Liver (tissue), 9 donors: ENCODE measurements around the gene NKD1. TPM values are rescaled to one million over a fixed set of nuclear protein-coding genes. Genes with fewer than 3 reads are reported as not detected.

Source experiments
- DNase-seq: peaks from one replicate; pipeline ENCODE4 v3.0.0-alpha.2; 2017; ENCODE audit warnings: low spot score
- H3K27ac ChIP-seq, 2 donors: one replicate each; pipeline ENCODE4 v1.7.0; 2013; ENCODE audit warnings: inconsistent platforms in 2 of 2, low read length in 2 of 2, control low read depth in 1 of 2, low read depth in 1 of 2, mild to moderate bottlenecking in 1 of 2
- H3K27me3 ChIP-seq, 4 donors: one replicate each; pipeline versions ENCODE4 v1.6.1 to v1.7.0; 2013; ENCODE audit warnings: low read length in 3 of 4, inconsistent platforms in 1 of 4, mild to moderate bottlenecking in 1 of 4, moderate library complexity in 1 of 4; ENCODE audit not compliant: control insufficient read depth in 4 of 4, insufficient read depth in 4 of 4
- H3K36me3 ChIP-seq, 4 donors: one replicate each; pipeline versions ENCODE4 v1.6.1 to v1.7.0; 2013; ENCODE audit warnings: low read length in 3 of 4, mild to moderate bottlenecking in 3 of 4, low read depth in 1 of 4, moderate library complexity in 1 of 4; ENCODE audit not compliant: control insufficient read depth in 4 of 4, insufficient read depth in 3 of 4
- H3K4me1 ChIP-seq, 4 donors: one replicate each; pipeline versions ENCODE4 v1.6.1 to v1.7.0; 2013; ENCODE audit warnings: low read length in 3 of 4, mild to moderate bottlenecking in 3 of 4, moderate library complexity in 1 of 4; ENCODE audit not compliant: control insufficient read depth in 4 of 4, insufficient read depth in 4 of 4
- H3K4me3 ChIP-seq, 3 donors: one replicate each; pipeline versions ENCODE4 v1.6.1 to v1.7.0; 2013; ENCODE audit warnings: low read length in 3 of 3, control low read depth in 1 of 3, low read depth in 1 of 3, mild to moderate bottlenecking in 1 of 3
- H3K9ac ChIP-seq, 2 donors: one replicate each; pipeline ENCODE4 v1.7.0; 2013; ENCODE audit warnings: low read length in 2 of 2, mild to moderate bottlenecking in 2 of 2, moderate library complexity in 2 of 2, control low read depth in 1 of 2, low read depth in 1 of 2
- H3K9me3 ChIP-seq, 4 donors: one replicate each; pipeline versions ENCODE4 v1.6.1 to v1.7.0; 2013; ENCODE audit warnings: low read length in 3 of 4; ENCODE audit not compliant: control insufficient read depth in 4 of 4
- EGR1 ChIP-seq, 2 donors: IDR thresholded peaks; 2 replicates each; pipeline ENCODE4 v1.6.1; 2016 to 2018; ENCODE audit warnings: antibody characterized with exemption in 2 of 2, low read depth in 2 of 2
- FOXA1 ChIP-seq: IDR thresholded peaks from 2 replicates; pipeline ENCODE4 v1.6.1; 2016; ENCODE audit warnings: antibody characterized with exemption
- FOXA2 ChIP-seq: IDR thresholded peaks from 2 replicates; pipeline ENCODE4 v1.6.1; 2016; ENCODE audit warnings: antibody characterized with exemption
- GABPA ChIP-seq, 2 donors: IDR thresholded peaks in 1 of 2; conservative IDR thresholded peaks in 1 of 2; 2 replicates each; pipeline ENCODE4 v1.6.1; 2016; ENCODE audit warnings: antibody characterized with exemption in 2 of 2, mild to moderate bottlenecking in 1 of 2, moderate library complexity in 1 of 2
- HNF4A ChIP-seq, 2 donors: conservative IDR thresholded peaks; 2 replicates each; pipeline ENCODE4 v1.6.1; 2016; ENCODE audit warnings: antibody characterized with exemption in 2 of 2, mild to moderate bottlenecking in 2 of 2
- HNF4G ChIP-seq: IDR thresholded peaks from 2 replicates; pipeline ENCODE4 v1.6.1; 2016; ENCODE audit warnings: antibody characterized with exemption
- JUND ChIP-seq, 2 donors: IDR thresholded peaks; 2 replicates each; pipeline ENCODE4 v1.6.1; 2016; ENCODE audit warnings: antibody characterized with exemption in 2 of 2
- NR2F2 ChIP-seq: IDR thresholded peaks from 2 replicates; pipeline ENCODE4 v1.6.1; 2016; ENCODE audit warnings: antibody characterized with exemption
- RAD21 ChIP-seq, 2 donors: IDR thresholded peaks; 2 replicates each; pipeline ENCODE4 v1.6.1; 2016; ENCODE audit warnings: antibody characterized with exemption in 2 of 2, mild to moderate bottlenecking in 2 of 2
- RXRA ChIP-seq, 2 donors: IDR thresholded peaks; 2 replicates each; pipeline ENCODE4 v1.6.1; 2017 to 2018; ENCODE audit warnings: antibody characterized with exemption in 2 of 2, mild to moderate bottlenecking in 1 of 2
- SP1 ChIP-seq: IDR thresholded peaks from 2 replicates; pipeline ENCODE4 v1.6.1; 2018; ENCODE audit warnings: antibody characterized with exemption, mild to moderate bottlenecking
- TAF1 ChIP-seq: conservative IDR thresholded peaks from 2 replicates; pipeline ENCODE4 v1.6.1; 2016; ENCODE audit warnings: antibody characterized with exemption, mild to moderate bottlenecking
- YY1 ChIP-seq: IDR thresholded peaks from 2 replicates; pipeline ENCODE4 v1.6.1; 2016; ENCODE audit warnings: antibody characterized with exemption, mild to moderate bottlenecking
- WGBS: extraction: QIAGEN DNeasy Blood & Tissue Kit; methylation state at CpG from one replicate; pipeline ENCODE4 v1.1.7; 2013; 5-methylcytosine and 5-hydroxymethylcytosine counted together
- polyA plus RNA-seq, 2 donors: library from polyadenylated mRNA; stranded (reverse) in 1 of 2; unstranded in 1 of 2; fragments of 200-250 nt in 1 of 2; fragments of >200 nt in 1 of 2; fragmentation: Nextera tagmentation in 1 of 2; extraction: Ambion mirVana in 1 of 2; gene quantifications; one replicate each; pipeline versions ENCODE4 v1.2.1 to v1.2.3, GENCODE V29; 2013 to 2015
- total RNA-seq, 2 donors: library from RNA; depleted of rRNA; stranded (reverse); fragments of >200 nt; gene quantifications; one replicate each; pipeline ENCODE4 v1.2.3, GENCODE V29; 2014
- TF ChIP-seq, protein P1 (sequence below): fragments of 150-350 bp; IDR thresholded peaks from 2 replicates; pipeline ENCODE4 v1.5.1; 2017; ENCODE audit warnings: improper control_type of control experiment, low read depth, low read length; ENCODE audit not compliant: missing input control
- TF ChIP-seq, protein P2 (sequence below): IDR thresholded peaks from 2 replicates; pipeline ENCODE4 v1.6.1; 2016; ENCODE audit warnings: antibody characterized with exemption
- TF ChIP-seq, protein P3 (sequence below): IDR thresholded peaks from 2 replicates; pipeline ENCODE4 v1.6.1; 2016; ENCODE audit warnings: antibody characterized with exemption
- TF ChIP-seq, protein P4 (sequence below): IDR thresholded peaks from 2 replicates; pipeline ENCODE4 v1.6.1; 2016; ENCODE audit warnings: antibody characterized with exemption, mild to moderate bottlenecking
- TF ChIP-seq, protein P5 (sequence below): IDR thresholded peaks from 2 replicates; pipeline ENCODE4 v1.6.1; 2016; ENCODE audit warnings: antibody characterized with exemption
- donor health status: healthy.
- donor health status: healthy.
- donor health status: healthy.
- donor health status: healthy.
- donor health status: healthy.

The NKD1 gene
- total and polyA plus RNA-seq, 4 donors, result 0.28 to 3.5 (median 0.85) TPM

DNA sequence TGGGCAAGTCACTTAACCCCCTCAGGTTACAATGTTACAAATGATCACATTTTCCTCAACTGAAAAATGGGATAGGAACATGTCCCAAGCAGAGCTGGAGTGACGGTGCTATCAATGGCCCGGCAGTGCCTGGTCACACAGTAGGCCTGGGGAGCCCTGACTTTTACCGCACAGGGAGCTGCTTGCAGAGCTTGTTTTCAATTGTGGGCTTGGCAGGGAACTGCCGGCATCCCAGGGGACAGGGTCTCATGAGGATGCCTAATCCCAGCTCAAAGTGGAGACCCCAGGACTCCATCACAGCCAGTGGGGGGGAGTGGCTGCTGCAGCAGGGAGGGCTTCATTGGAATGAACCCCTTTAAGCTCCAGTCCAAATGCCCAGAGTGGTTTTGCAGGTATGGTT lies 121.5 kb downstream of the NKD1 start:
- 98% methylated on average over 4 of the region's 4 CpGs for WGBS
- Histone ChIP-seq H3K4me3 (no peak overlapping the region), H3K27ac (no peak overlapping the region), H3K9me3 (peaks cover 5 to 13% (median 10%) of the 10 kb centered on the region in 4 donors), H3K27me3 (no peaks in the 10 kb centered on the region), H3K36me3 (no peaks in the 10 kb centered on the region), H3K9ac (no peak overlapping the region), H3K4me1 (peaks cover 5 to 14% (median 7%) of the 10 kb centered on the region in 4 donors)
- TF ChIP-seq, protein P1, sequence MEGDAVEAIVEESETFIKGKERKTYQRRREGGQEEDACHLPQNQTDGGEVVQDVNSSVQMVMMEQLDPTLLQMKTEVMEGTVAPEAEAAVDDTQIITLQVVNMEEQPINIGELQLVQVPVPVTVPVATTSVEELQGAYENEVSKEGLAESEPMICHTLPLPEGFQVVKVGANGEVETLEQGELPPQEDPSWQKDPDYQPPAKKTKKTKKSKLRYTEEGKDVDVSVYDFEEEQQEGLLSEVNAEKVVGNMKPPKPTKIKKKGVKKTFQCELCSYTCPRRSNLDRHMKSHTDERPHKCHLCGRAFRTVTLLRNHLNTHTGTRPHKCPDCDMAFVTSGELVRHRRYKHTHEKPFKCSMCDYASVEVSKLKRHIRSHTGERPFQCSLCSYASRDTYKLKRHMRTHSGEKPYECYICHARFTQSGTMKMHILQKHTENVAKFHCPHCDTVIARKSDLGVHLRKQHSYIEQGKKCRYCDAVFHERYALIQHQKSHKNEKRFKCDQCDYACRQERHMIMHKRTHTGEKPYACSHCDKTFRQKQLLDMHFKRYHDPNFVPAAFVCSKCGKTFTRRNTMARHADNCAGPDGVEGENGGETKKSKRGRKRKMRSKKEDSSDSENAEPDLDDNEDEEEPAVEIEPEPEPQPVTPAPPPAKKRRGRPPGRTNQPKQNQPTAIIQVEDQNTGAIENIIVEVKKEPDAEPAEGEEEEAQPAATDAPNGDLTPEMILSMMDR, result no peak
- TF ChIP-seq JUND (IDR thresholded peaks at IDR 0.05) (no peak), FOXA1 (no peak), RXRA (IDR thresholded peaks at IDR 0.05) (no peak), YY1 (no peak), TAF1 (no peak), NR2F2 (no peak), HNF4G (no peak), EGR1 (IDR thresholded peaks at IDR 0.05; ENCODE audit: low read depth in 2 of 2) (no peak), HNF4A (conservative IDR thresholded peaks at IDR 0.05) (no peak), SP1 (no peak), FOXA2 (no peak), GABPA (IDR thresholded peaks at IDR 0.05 in 1 of 2, conservative IDR thresholded peaks at IDR 0.05 in 1 of 2) (no peak), RAD21 (IDR thresholded peaks at IDR 0.05) (no peak)
- TF ChIP-seq, protein P2, sequence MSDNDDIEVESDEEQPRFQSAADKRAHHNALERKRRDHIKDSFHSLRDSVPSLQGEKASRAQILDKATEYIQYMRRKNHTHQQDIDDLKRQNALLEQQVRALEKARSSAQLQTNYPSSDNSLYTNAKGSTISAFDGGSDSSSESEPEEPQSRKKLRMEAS, result no peak
- TF ChIP-seq, protein P3, sequence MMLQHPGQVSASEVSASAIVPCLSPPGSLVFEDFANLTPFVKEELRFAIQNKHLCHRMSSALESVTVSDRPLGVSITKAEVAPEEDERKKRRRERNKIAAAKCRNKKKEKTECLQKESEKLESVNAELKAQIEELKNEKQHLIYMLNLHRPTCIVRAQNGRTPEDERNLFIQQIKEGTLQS, result no peak
- TF ChIP-seq, protein P4, sequence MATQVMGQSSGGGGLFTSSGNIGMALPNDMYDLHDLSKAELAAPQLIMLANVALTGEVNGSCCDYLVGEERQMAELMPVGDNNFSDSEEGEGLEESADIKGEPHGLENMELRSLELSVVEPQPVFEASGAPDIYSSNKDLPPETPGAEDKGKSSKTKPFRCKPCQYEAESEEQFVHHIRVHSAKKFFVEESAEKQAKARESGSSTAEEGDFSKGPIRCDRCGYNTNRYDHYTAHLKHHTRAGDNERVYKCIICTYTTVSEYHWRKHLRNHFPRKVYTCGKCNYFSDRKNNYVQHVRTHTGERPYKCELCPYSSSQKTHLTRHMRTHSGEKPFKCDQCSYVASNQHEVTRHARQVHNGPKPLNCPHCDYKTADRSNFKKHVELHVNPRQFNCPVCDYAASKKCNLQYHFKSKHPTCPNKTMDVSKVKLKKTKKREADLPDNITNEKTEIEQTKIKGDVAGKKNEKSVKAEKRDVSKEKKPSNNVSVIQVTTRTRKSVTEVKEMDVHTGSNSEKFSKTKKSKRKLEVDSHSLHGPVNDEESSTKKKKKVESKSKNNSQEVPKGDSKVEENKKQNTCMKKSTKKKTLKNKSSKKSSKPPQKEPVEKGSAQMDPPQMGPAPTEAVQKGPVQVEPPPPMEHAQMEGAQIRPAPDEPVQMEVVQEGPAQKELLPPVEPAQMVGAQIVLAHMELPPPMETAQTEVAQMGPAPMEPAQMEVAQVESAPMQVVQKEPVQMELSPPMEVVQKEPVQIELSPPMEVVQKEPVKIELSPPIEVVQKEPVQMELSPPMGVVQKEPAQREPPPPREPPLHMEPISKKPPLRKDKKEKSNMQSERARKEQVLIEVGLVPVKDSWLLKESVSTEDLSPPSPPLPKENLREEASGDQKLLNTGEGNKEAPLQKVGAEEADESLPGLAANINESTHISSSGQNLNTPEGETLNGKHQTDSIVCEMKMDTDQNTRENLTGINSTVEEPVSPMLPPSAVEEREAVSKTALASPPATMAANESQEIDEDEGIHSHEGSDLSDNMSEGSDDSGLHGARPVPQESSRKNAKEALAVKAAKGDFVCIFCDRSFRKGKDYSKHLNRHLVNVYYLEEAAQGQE, result no peak
- TF ChIP-seq, protein P5, sequence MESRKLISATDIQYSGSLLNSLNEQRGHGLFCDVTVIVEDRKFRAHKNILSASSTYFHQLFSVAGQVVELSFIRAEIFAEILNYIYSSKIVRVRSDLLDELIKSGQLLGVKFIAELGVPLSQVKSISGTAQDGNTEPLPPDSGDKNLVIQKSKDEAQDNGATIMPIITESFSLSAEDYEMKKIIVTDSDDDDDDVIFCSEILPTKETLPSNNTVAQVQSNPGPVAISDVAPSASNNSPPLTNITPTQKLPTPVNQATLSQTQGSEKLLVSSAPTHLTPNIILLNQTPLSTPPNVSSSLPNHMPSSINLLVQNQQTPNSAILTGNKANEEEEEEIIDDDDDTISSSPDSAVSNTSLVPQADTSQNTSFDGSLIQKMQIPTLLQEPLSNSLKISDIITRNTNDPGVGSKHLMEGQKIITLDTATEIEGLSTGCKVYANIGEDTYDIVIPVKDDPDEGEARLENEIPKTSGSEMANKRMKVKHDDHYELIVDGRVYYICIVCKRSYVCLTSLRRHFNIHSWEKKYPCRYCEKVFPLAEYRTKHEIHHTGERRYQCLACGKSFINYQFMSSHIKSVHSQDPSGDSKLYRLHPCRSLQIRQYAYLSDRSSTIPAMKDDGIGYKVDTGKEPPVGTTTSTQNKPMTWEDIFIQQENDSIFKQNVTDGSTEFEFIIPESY, result no peak
- DNase-seq, result no peak
